ENCODE results near the gene ERCC8. TPM values are rescaled to one million over a fixed set of nuclear protein-coding genes. Genes with fewer than 3 reads are reported as not detected.

ERCC8 gene
- total RNA-seq, 2 donors from 2014 or later: 12.3 to 12.5 TPM

GRCh38 chr5:60960591-60960990 is 15.7 kb upstream of the ERCC8 start:
- no peaks in the 10 kb centered on the region for H3K9me3 ChIP-seq
- no peak for TF ChIP-seq POLR2AphosphoS5 (IDR thresholded peaks at IDR 0.05)
- TF ChIP-seq POLR2A (IDR thresholded peaks at IDR 0.05): no peak
- peak in 1 of 4 experiments; percentile 44 for TF ChIP-seq CTCF (IDR thresholded peaks at IDR 0.05)
- intact Hi-C loops (cut with DNase I): no loop called here
- no peak for DNase-seq (ENCODE audit: low spot score)
- 43% methylated on average over 2 of the region's 2 CpGs for WGBS
- H3K27me3 ChIP-seq (replicated peaks; ENCODE audit: insufficient read depth): no peaks in the 10 kb centered on the region
- no peaks in the 10 kb centered on the region for H3K36me3 ChIP-seq
- H3K4me1 ChIP-seq (replicated peaks): no peaks in the 10 kb centered on the region
- H3K4me3 ChIP-seq: no peak overlapping the region
- H3K27ac ChIP-seq: no peak overlapping the region

- Histone ChIP-seq H3K27me3 (replicated peaks; ENCODE audit: insufficient read depth) (no peaks in the 10 kb centered on the region), H3K9me3 (no peaks in the 10 kb centered on the region), H3K36me3 (no peaks in the 10 kb centered on the region), H3K4me1 (replicated peaks) (no peaks in the 10 kb centered on the region), H3K27ac (no peak overlapping the region), H3K4me3 (no peak overlapping the region)
- DNase-seq (ENCODE audit: low spot score): no peak
- intact Hi-C loops (cut with DNase I): loop anchor here (5.0 to 10.0 kb wide), 2 partner anchors 683 to 976 kb away; no protein-coding TSS in a partner anchor
- peak in 2 of 4 experiments; percentile 10 to 23 for TF ChIP-seq CTCF (IDR thresholded peaks at IDR 0.05)
- no peak for TF ChIP-seq POLR2A (IDR thresholded peaks at IDR 0.05)
Observed at GRCh38 chr5:60959156-60959555, 14.3 kb upstream of the ERCC8 start.

- H3K9me3 ChIP-seq: no peaks in the 10 kb centered on the region
- no peak overlapping the region for H3K4me3 ChIP-seq
- H3K27ac ChIP-seq: no peak overlapping the region
- intact Hi-C loops (cut with DNase I): loop anchor here (5.0 to 10.0 kb wide), 2 partner anchors 684 to 976 kb away; no protein-coding TSS in a partner anchor
- no peaks in the 10 kb centered on the region for H3K27me3 ChIP-seq (replicated peaks; ENCODE audit: insufficient read depth)
- TF ChIP-seq POLR2A (IDR thresholded peaks at IDR 0.05): no peak
- no peak for TF ChIP-seq CTCF (IDR thresholded peaks at IDR 0.05)
- TF ChIP-seq POLR2AphosphoS5 (IDR thresholded peaks at IDR 0.05): no peak
- no peak for DNase-seq (ENCODE audit: low spot score)
- WGBS: 95% methylated on average over 2 of the region's 2 CpGs
- no peaks in the 10 kb centered on the region for H3K36me3 ChIP-seq
- H3K4me1 ChIP-seq (replicated peaks): no peaks in the 10 kb centered on the region
Observed at GRCh38 chr5:60958712-60959111, 13.8 kb upstream of the ERCC8 start.

DNA sequence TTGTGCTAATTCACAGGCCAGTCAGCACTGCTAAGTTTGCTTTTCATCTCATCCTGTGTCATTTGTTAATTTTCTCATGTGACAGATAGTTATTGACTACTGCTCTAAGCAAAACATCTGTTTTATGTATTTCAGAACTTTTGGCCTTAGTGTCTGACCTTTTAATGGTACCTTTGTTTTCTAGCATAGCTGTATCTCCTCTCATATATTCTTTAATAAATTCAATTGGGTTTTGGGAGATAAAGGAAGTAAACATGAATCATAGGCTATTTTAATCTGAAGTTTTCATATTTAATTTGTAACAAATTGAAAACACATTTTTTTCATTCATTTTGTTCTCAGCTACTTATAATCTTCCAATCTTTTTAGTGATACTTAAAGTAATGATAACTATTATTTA is 13.2 kb upstream of the ERCC8 start:
- Histone ChIP-seq H3K27me3 (replicated peaks; ENCODE audit: insufficient read depth) (no peaks in the 10 kb centered on the region), H3K36me3 (no peaks in the 10 kb centered on the region), H3K9me3 (no peaks in the 10 kb centered on the region), H3K27ac (no peak overlapping the region), H3K4me3 (no peak overlapping the region), H3K4me1 (replicated peaks) (no peaks in the 10 kb centered on the region)
- no peak for DNase-seq (ENCODE audit: low spot score)
- intact Hi-C loops (cut with DNase I): loop anchor here (5.0 to 10.0 kb wide), 2 partner anchors 684 to 977 kb away; no protein-coding TSS in a partner anchor
- TF ChIP-seq POLR2AphosphoS5 (IDR thresholded peaks at IDR 0.05) (no peak), CTCF (IDR thresholded peaks at IDR 0.05) (no peak), POLR2A (IDR thresholded peaks at IDR 0.05) (no peak)

DNA sequence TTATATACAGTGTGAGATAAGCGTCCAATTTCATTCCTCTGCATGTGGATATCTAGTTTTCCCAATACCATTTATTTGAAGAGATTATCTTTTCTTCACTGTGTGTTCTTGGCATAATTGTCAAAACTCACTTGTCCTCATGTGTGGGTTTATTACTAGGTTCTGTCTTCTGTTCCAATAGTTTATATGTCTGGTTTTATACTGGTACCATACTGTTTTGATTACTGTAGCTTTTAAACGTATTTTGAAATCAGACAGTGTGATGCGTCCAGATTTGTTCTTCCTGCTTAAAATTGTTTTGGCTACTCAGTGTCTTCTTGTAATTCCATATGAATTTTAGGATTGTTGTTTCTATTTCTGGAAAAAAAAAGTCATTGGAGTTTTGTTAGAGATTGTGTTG is 10.4 kb upstream of the ERCC8 start:
- Histone ChIP-seq H3K36me3 (no peaks in the 10 kb centered on the region), H3K4me3 (no peak overlapping the region), H3K4me1 (replicated peaks) (no peaks in the 10 kb centered on the region), H3K9me3 (no peaks in the 10 kb centered on the region), H3K27ac (no peak overlapping the region), H3K27me3 (replicated peaks; ENCODE audit: insufficient read depth) (no peaks in the 10 kb centered on the region)
- WGBS: 95% methylated on average over 3 of the region's 3 CpGs
- intact Hi-C loops (cut with DNase I): loop anchor here (5.0 to 10.0 kb wide), 2 partner anchors 687 to 980 kb away; no protein-coding TSS in a partner anchor
- no peak for DNase-seq (ENCODE audit: low spot score)
- TF ChIP-seq POLR2A (IDR thresholded peaks at IDR 0.05) (no peak), CTCF (IDR thresholded peaks at IDR 0.05) (no peak), POLR2AphosphoS5 (IDR thresholded peaks at IDR 0.05) (no peak)

Data from prostate gland (tissue), 2 donors.